Prostate gland (tissue), 2 donors: Measurements from ENCODE around the gene TMEM192. TPM values are rescaled to one million over a fixed set of nuclear protein-coding genes. Genes with fewer than 3 reads are reported as not detected.

Experiments used
- DNase-seq: peaks from one replicate; pipeline ENCODE4 v3.0.0-alpha.2; 2019; ENCODE audit warnings: low spot score
- H3K27ac ChIP-seq, 2 donors: fragments of 200-600 bp; sonication (generic); 2 replicates each; pipeline ENCODE4 v1.5.1; 2017 to 2019
- H3K27me3 ChIP-seq: fragments of 200-600 bp; sonication (generic); replicated peaks from 2 replicates; pipeline ENCODE4 v1.5.1; 2019; ENCODE audit not compliant: insufficient read depth
- H3K36me3 ChIP-seq, 2 donors: fragments of 200-600 bp; sonication (generic); 1 replicate in 1 of 2; 2 replicates in 1 of 2; pipeline versions ENCODE4 v1.5.1 to v1.8.1; 2017 to 2019
- H3K4me1 ChIP-seq: fragments of 200-600 bp; sonication (generic); replicated peaks from 2 replicates; pipeline ENCODE4 v1.5.1; 2019
- H3K4me3 ChIP-seq, 2 donors: fragments of 200-600 bp; sonication (generic); 2 replicates each; pipeline ENCODE4 v1.5.1; 2017 to 2019
- H3K9me3 ChIP-seq: fragments of 200-600 bp; sonication (generic); 2 replicates; pipeline ENCODE4 v1.5.1; 2017
- POLR2A ChIP-seq: fragments of 450-650 bp; IDR thresholded peaks from one replicate; pipeline ENCODE4 v1.6.1; 2016; ENCODE audit warnings: antibody characterized with exemption, mild to moderate bottlenecking
- POLR2AphosphoS5 ChIP-seq: sonication (generic); formaldehyde crosslinking; IDR thresholded peaks from one replicate; pipeline ENCODE4 v1.6.1; 2017; ENCODE audit warnings: antibody characterized with exemption
- WGBS: methylation state at CpG from one replicate; pipeline ENCODE4 v1.1.5; 2018; 5-methylcytosine and 5-hydroxymethylcytosine counted together
- intact Hi-C: fragments of 100-400 bp; cut with DNase I; formaldehyde crosslinking; loops from one replicate; pipeline ENCODE4 v1.14.2; 2022
- total RNA-seq, 2 donors: library from RNA; depleted of rRNA; stranded (reverse); fragments of >200 nt; gene quantifications; one replicate each; pipeline ENCODE4 v1.1.0, GENCODE V29; 2016
- TF ChIP-seq, protein P1 (sequence below), 4 experiments: fragments of 200-600 bp in 2 of 4; fragments of 450-650 bp in 2 of 4; sonication (generic) in 2 of 4; IDR thresholded peaks; 1 replicate in 3 of 4; 2 replicates in 1 of 4; pipeline ENCODE4 v1.5.1; 2016 to 2019; ENCODE audit warnings: antibody characterized with exemption in 4 of 4, mild to moderate bottlenecking in 2 of 4, moderate library complexity in 2 of 4

Gene TMEM192
- total RNA-seq, 2 donors from 2014 or later: 22.3 to 43.3 TPM

DNA sequence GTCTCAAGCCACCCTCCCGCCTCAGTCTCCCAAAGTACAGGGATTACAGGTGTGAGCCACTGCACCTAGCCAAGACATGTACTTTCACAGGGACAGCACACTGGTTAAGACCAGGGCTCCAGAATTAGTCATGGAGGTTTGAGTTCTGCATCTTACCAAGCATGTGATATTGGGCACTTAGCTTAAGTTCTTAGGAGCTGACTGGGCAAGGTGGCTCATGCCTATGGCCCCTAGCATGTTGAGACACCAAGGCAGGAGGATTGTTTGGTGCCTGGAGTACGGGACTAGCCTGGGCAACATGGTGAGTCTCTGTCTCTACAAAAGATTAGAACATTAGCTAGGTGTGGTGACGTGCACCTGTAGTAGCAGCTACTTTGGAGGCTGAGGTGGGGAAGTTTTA lies 2.6 kb upstream of the TMEM192 start:
- H3K4me3 ChIP-seq: no peak overlapping the region
- TF ChIP-seq POLR2A: no peak
- TF ChIP-seq POLR2AphosphoS5: no peak
- TF ChIP-seq, protein P1, sequence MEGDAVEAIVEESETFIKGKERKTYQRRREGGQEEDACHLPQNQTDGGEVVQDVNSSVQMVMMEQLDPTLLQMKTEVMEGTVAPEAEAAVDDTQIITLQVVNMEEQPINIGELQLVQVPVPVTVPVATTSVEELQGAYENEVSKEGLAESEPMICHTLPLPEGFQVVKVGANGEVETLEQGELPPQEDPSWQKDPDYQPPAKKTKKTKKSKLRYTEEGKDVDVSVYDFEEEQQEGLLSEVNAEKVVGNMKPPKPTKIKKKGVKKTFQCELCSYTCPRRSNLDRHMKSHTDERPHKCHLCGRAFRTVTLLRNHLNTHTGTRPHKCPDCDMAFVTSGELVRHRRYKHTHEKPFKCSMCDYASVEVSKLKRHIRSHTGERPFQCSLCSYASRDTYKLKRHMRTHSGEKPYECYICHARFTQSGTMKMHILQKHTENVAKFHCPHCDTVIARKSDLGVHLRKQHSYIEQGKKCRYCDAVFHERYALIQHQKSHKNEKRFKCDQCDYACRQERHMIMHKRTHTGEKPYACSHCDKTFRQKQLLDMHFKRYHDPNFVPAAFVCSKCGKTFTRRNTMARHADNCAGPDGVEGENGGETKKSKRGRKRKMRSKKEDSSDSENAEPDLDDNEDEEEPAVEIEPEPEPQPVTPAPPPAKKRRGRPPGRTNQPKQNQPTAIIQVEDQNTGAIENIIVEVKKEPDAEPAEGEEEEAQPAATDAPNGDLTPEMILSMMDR (IDR thresholded peaks at IDR 0.05): no peak
- H3K27me3 ChIP-seq: no peaks in the 10 kb centered on the region
- intact Hi-C loops: no loop called here
- 93% methylated on average over 3 of the region's 3 CpGs for WGBS
- no peak overlapping the region for H3K27ac ChIP-seq
- H3K36me3 ChIP-seq: no peaks in the 10 kb centered on the region
- DNase-seq: no peak
- no peaks in the 10 kb centered on the region for H3K4me1 ChIP-seq
- no peaks in the 10 kb centered on the region for H3K9me3 ChIP-seq

DNA sequence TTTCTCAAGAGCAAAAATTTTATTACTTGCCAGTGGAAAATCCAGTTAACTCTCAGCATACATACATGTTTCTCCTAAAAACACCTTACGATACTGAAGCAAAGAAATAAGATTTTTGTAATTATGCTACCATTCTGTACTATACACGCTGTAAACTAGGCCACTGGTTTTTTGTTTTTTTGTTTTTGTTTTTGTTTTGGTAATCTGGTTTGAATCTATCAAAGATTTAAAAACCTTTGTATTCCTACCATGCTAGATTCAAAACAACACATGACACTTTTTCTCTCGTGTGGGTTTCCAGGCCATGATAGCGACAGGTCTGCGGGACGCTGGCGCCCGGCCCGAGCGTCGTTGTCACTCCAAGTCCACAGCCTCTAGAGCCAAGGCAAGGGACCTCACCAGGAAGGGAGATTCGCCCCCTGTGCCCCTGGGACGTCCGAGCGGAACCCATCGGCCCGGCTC lies 723 bp downstream of the TMEM192 start:
- no peaks in the 10 kb centered on the region for H3K27me3 ChIP-seq
- no peak for TF ChIP-seq POLR2AphosphoS5
- TF ChIP-seq POLR2A: no peak
- TF ChIP-seq, protein P1 (IDR thresholded peaks at IDR 0.05): no peak
- no peaks in the 10 kb centered on the region for H3K4me1 ChIP-seq
- no peaks in the 10 kb centered on the region for H3K9me3 ChIP-seq
- H3K4me3 ChIP-seq: peak overlapping the region; percentile 64 to 84
- DNase-seq: no peak
- H3K27ac ChIP-seq: peak overlapping the region; percentile 87 to 91
- no peaks in the 10 kb centered on the region for H3K36me3 ChIP-seq
- intact Hi-C loops: no loop called here
- whole genome bisulfite sequencing: 3% methylated on average over 17 of the region's 17 CpGs

DNA sequence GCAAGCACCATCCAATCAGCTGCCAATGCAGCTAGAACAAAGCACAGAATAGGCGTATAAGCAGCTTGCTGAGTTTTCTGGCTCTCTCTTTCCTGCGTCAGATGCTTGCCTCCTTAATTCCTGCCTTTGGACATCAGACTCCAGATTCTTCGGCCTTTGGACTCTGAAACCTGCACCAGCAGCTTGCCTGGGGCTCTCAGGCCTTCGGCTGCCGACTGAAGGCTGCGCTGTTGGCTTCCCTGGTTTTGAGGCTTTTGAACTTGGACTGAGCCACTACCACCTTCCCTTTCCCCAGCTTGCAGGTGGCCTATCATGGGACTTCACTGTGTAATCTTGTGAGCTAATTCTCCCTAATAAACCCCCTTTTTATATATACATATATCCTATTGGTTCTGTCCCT lies 6.1 kb downstream of the TMEM192 start:
- Histone ChIP-seq H3K27me3 (no peaks in the 10 kb centered on the region), H3K36me3 (no peaks in the 10 kb centered on the region), H3K27ac (no peak overlapping the region), H3K9me3 (no peaks in the 10 kb centered on the region), H3K4me3 (no peak overlapping the region), H3K4me1 (no peaks in the 10 kb centered on the region)
- 94% methylated on average over 6 of the region's 6 CpGs for WGBS
- no peak for DNase-seq
- TF ChIP-seq POLR2A (no peak), POLR2AphosphoS5 (no peak)
- TF ChIP-seq, protein P1 (IDR thresholded peaks at IDR 0.05): no peak
- intact Hi-C loops: no loop called here

- no peaks in the 10 kb centered on the region for H3K9me3 ChIP-seq
- TF ChIP-seq, protein P1 (IDR thresholded peaks at IDR 0.05): no peak
- no peak for TF ChIP-seq POLR2A
- TF ChIP-seq POLR2AphosphoS5: no peak
- H3K4me3 ChIP-seq: no peak overlapping the region
- DNase-seq: no peak
- 66% methylated on average over 3 of the region's 3 CpGs for WGBS
- no peaks in the 10 kb centered on the region for H3K27me3 ChIP-seq
- H3K4me1 ChIP-seq: no peaks in the 10 kb centered on the region
- intact Hi-C loops: no loop called here
- H3K27ac ChIP-seq: no peak overlapping the region
- no peaks in the 10 kb centered on the region for H3K36me3 ChIP-seq
Measured at GRCh38 chr4:165101641-165102040, 11.0 kb downstream of the TMEM192 start.

DNA sequence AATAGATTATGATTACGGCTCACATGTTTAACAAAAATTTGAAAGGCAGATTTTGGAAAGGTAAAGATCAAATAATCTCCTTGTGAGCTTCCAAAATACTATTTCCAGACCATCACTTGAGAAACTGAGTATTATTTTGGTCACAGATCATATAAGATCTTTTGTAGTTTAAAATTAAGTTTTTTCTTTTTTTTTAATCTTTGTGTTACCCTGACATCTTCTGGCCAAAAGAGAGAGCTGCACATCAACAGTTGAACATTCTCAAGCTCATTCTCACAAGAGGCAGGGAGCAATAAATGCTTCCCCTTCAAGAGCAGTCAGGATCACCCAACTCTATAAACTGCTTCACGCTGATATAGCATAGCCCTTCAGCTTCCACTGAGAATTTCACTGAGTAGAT lies 15.9 kb downstream of the TMEM192 start:
- no peak for DNase-seq
- no peak overlapping the region for H3K4me3 ChIP-seq
- intact Hi-C loops: loop anchor here (10.0 kb wide), 1 partner anchor 322 kb away; no protein-coding TSS in a partner anchor
- H3K27ac ChIP-seq: no peak overlapping the region
- no peaks in the 10 kb centered on the region for H3K9me3 ChIP-seq
- H3K36me3 ChIP-seq: peaks cover 0 to 3% of the 10 kb centered on the region in 2 donors
- H3K27me3 ChIP-seq: no peaks in the 10 kb centered on the region
- no peaks in the 10 kb centered on the region for H3K4me1 ChIP-seq
- TF ChIP-seq, protein P1 (IDR thresholded peaks at IDR 0.05): peak; percentile 20 to 41 (median 30)
- TF ChIP-seq POLR2AphosphoS5: no peak
- no peak for TF ChIP-seq POLR2A
- WGBS: 63% methylated on average over 2 of the region's 2 CpGs
